ENCODE data around the gene FIG4. TPM values are rescaled to one million over a fixed set of nuclear protein-coding genes. Genes with fewer than 3 reads are reported as not detected.
"Not testable (repeated sequence)": the region's sequence is repeated elsewhere in the genome, so short reads cannot be mapped to it uniquely, and the experiment has no call there.

Gene FIG4
- total RNA-seq, 1 donor, result 27.1 TPM

DNA sequence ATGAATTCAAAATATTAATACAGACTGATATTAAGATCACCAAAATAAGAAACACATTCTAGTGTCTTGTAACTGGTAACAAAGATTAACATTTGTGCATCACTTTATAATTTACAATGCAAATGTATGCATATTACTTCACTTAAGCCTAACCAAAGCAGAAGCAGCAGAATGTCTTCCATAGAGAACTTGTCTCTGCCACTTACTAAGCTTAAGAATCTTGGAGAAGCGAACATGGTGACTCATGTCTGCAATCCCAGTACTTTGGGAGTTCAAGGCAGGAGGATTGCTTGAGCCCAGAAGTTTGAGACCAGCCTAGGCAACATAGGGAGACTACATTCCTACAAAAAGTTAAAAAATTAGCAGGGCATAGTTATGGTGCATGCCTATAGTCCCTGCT is 18.9 kb upstream of the FIG4 start:
- Histone ChIP-seq H3K4me2 (ENCODE audit: insufficient read depth, low read length) (peak overlapping the region; percentile 52), H2AFZ (ENCODE audit: low read length) (no peak overlapping the region), H3K27me3 (ENCODE audit: insufficient read depth, low read length) (no peaks in the 10 kb centered on the region), H3K79me2 (ENCODE audit: insufficient read depth, low read length) (no peaks in the 10 kb centered on the region), H4K20me1 (ENCODE audit: insufficient read depth, low read length) (no peaks in the 10 kb centered on the region), H3K4me1 (ENCODE audit: insufficient read depth, low read length) (peaks cover 9% of the 10 kb centered on the region), H3K4me3 (ENCODE audit: insufficient read depth, low read length) (no peak overlapping the region), H3K9me3 (ENCODE audit: low read depth, low read length) (no peaks in the 10 kb centered on the region), H3K36me3 (ENCODE audit: insufficient read depth, low read length) (no peaks in the 10 kb centered on the region), H3K27ac (ENCODE audit: low read depth, low read length) (no peak overlapping the region)
- DNase-seq (ENCODE audit: insufficient read length, low spot score, missing footprints), result no peak
- TF ChIP-seq, protein P1, sequence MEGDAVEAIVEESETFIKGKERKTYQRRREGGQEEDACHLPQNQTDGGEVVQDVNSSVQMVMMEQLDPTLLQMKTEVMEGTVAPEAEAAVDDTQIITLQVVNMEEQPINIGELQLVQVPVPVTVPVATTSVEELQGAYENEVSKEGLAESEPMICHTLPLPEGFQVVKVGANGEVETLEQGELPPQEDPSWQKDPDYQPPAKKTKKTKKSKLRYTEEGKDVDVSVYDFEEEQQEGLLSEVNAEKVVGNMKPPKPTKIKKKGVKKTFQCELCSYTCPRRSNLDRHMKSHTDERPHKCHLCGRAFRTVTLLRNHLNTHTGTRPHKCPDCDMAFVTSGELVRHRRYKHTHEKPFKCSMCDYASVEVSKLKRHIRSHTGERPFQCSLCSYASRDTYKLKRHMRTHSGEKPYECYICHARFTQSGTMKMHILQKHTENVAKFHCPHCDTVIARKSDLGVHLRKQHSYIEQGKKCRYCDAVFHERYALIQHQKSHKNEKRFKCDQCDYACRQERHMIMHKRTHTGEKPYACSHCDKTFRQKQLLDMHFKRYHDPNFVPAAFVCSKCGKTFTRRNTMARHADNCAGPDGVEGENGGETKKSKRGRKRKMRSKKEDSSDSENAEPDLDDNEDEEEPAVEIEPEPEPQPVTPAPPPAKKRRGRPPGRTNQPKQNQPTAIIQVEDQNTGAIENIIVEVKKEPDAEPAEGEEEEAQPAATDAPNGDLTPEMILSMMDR (IDR thresholded peaks at IDR 0.05; ENCODE audit: extremely low read depth, low read depth, low read length), result no peak

DNA sequence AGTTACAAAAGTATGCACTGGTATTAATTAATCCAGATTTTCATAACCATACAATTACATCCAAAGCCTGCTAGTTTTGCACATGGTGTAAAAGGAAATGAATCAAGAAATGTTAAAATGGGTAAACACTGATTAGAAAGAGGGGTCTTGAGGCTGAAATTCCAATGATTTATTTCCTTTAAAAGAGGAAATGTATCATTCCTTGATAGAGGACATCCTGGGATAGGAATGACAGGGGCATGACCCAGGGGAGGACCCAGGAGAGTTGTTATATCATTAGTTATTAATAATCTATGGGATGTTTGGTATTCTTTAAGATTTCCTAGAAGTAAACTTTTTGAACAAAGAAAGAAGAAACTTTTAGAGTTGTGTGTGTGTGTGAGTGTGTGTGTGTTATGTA is 18.3 kb upstream of the FIG4 start:
- DNase-seq (ENCODE audit: insufficient read length, low spot score, missing footprints), result no peak

DNA sequence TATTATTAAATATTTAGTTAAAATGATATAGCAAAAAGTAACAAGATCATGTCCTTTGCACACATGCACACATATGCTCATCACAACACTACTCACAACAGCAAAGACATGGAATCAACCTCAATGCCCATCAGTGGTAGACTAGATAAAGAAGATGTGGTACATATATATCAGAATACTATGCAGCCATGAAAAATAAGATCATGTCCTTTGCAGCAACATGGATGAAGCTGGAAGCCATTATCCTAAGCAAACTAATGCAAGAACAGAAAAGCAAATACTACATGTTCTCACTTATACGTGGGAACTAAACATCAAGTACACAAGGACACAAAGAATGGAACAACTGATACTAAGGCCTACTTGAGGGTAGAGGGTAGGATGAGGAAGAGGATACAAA is 14.4 kb upstream of the FIG4 start:
- Histone ChIP-seq H3K79me2 (ENCODE audit: insufficient read depth, low read length) (no peaks in the 10 kb centered on the region), H4K20me1 (ENCODE audit: insufficient read depth, low read length) (no peaks in the 10 kb centered on the region), H3K36me3 (ENCODE audit: insufficient read depth, low read length) (no peaks in the 10 kb centered on the region), H3K4me1 (ENCODE audit: insufficient read depth, low read length) (peaks cover 2% of the 10 kb centered on the region), H3K4me2 (ENCODE audit: insufficient read depth, low read length) (no peak overlapping the region), H2AFZ (ENCODE audit: low read length) (no peak overlapping the region), H3K27me3 (ENCODE audit: insufficient read depth, low read length) (no peaks in the 10 kb centered on the region), H3K4me3 (ENCODE audit: insufficient read depth, low read length) (no peak overlapping the region), H3K27ac (ENCODE audit: low read depth, low read length) (no peak overlapping the region), H3K9me3 (ENCODE audit: low read depth, low read length) (no peaks in the 10 kb centered on the region)
- DNase-seq (ENCODE audit: insufficient read length, low spot score, missing footprints), result no peak
- TF ChIP-seq, protein P1 (IDR thresholded peaks at IDR 0.05; ENCODE audit: extremely low read depth, low read depth, low read length), result no peak

More for the DNA sequence above, 18.3 kb upstream of the FIG4 start:
- no peak overlapping the region for H3K27ac ChIP-seq (ENCODE audit: low read depth, low read length)
- no peak overlapping the region for H2AFZ ChIP-seq (ENCODE audit: low read length)
- H3K4me3 ChIP-seq (ENCODE audit: insufficient read depth, low read length), result no peak overlapping the region
- no peaks in the 10 kb centered on the region for H4K20me1 ChIP-seq (ENCODE audit: insufficient read depth, low read length)
- no peaks in the 10 kb centered on the region for H3K36me3 ChIP-seq (ENCODE audit: insufficient read depth, low read length)
- no peaks in the 10 kb centered on the region for H3K9me3 ChIP-seq (ENCODE audit: low read depth, low read length)
- peaks cover 9% of the 10 kb centered on the region for H3K4me1 ChIP-seq (ENCODE audit: insufficient read depth, low read length)
- H3K27me3 ChIP-seq (ENCODE audit: insufficient read depth, low read length), result no peaks in the 10 kb centered on the region
- TF ChIP-seq, protein P1 (IDR thresholded peaks at IDR 0.05; ENCODE audit: extremely low read depth, low read depth, low read length), result no peak
- no peak overlapping the region for H3K4me2 ChIP-seq (ENCODE audit: insufficient read depth, low read length)
- no peaks in the 10 kb centered on the region for H3K79me2 ChIP-seq (ENCODE audit: insufficient read depth, low read length)

DNA sequence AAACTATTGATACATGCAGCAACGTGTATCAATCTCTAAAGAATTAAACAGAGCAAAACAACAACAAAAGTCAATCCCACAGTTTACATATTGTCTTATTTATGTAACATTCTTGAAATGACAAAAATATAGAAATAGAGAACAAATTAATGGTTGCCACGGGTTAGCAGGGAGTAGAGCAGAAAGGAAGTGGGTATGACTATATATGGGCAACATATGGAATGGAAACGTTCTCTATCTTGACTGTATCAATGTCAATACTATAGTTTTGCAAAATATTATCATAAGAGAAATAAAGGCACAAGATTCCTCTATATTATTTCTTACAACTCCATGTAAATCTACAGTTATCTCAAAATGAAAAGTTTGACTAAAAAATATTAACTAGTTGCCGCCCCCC is 12.9 kb upstream of the FIG4 start:
- Histone ChIP-seq H3K27me3 (ENCODE audit: insufficient read depth, low read length) (no peaks in the 10 kb centered on the region), H4K20me1 (ENCODE audit: insufficient read depth, low read length) (no peaks in the 10 kb centered on the region), H3K4me1 (ENCODE audit: insufficient read depth, low read length) (no peaks in the 10 kb centered on the region), H3K4me2 (ENCODE audit: insufficient read depth, low read length) (no peak overlapping the region), H3K9me3 (ENCODE audit: low read depth, low read length) (no peaks in the 10 kb centered on the region), H3K79me2 (ENCODE audit: insufficient read depth, low read length) (no peaks in the 10 kb centered on the region), H3K27ac (ENCODE audit: low read depth, low read length) (no peak overlapping the region), H2AFZ (ENCODE audit: low read length) (no peak overlapping the region), H3K4me3 (ENCODE audit: insufficient read depth, low read length) (no peak overlapping the region), H3K36me3 (ENCODE audit: insufficient read depth, low read length) (no peaks in the 10 kb centered on the region)
- TF ChIP-seq, protein P1 (IDR thresholded peaks at IDR 0.05; ENCODE audit: extremely low read depth, low read depth, low read length), result no peak
- DNase-seq (ENCODE audit: insufficient read length, low spot score, missing footprints), result no peak

DNA sequence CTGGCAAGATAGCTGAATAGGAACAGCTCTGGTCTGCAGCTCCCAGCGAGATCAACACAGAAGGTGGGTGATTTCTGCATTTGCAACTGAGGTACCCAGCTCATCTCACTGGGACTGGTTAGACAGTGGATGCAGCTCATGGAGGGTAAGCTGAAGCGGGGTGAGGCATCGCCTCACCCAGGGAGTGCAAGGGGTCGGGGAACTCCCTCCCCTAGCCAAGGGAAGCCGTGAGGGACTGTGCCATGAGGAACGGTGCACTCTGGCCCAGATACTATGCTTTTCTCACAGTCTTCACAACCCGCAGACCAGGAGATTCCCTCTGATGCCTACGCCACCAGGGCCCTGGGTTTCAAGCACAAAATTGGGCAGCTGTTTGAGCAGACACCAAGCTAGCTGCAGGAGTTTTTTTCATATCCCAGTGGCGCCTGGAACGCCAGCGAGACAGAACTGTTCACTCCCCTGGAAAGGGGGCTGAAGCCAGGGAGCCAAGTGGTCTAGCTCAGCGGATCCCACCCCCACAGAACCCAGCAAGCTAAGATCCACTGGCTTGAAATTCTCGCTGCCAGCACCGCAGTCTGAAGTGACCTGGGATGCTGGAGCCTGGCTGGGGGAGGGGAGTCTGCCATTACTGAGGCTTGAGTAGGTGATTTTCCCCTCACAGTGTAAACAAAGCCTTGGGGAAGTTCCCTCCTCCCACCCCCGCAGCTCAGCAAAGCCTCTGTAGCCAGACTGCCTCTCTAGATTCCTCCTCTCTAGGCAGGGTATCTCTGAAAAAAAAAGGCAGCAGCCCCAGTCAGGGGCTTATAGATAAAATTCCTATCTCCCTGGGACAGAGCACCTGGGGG is 12.2 kb upstream of the FIG4 start:
- not testable (repeated sequence) for H3K4me1 ChIP-seq (ENCODE audit: insufficient read depth, low read length); DNase-seq (ENCODE audit: insufficient read length, low spot score, missing footprints); H3K9me3 ChIP-seq (ENCODE audit: low read depth, low read length); H4K20me1 ChIP-seq (ENCODE audit: insufficient read depth, low read length); H3K36me3 ChIP-seq (ENCODE audit: insufficient read depth, low read length); H3K4me3 ChIP-seq (ENCODE audit: insufficient read depth, low read length); H3K4me2 ChIP-seq (ENCODE audit: insufficient read depth, low read length); H3K79me2 ChIP-seq (ENCODE audit: insufficient read depth, low read length); H2AFZ ChIP-seq (ENCODE audit: low read length); H3K27me3 ChIP-seq (ENCODE audit: insufficient read depth, low read length); H3K27ac ChIP-seq (ENCODE audit: low read depth, low read length)
